Measurements from ENCODE around the gene OSMR.
"Not testable (repeated sequence)": the region's sequence is repeated elsewhere in the genome, so short reads cannot be mapped to it uniquely, and the experiment has no call there.

Gene OSMR

GRCh38 chr5:38854907-38855306 is 9.1 kb downstream of the OSMR start:
- no peak overlapping the region for H2AFZ ChIP-seq
- H3K9ac ChIP-seq = no peak overlapping the region
- no peaks in the 10 kb centered on the region for H3K36me3 ChIP-seq (ENCODE audit: control insufficient read depth, insufficient read depth, low read length)

GRCh38 chr5:38856660-38857059 is 10.8 kb downstream of the OSMR start:
- H3K36me3 ChIP-seq (ENCODE audit: control insufficient read depth, insufficient read depth, low read length) = no peaks in the 10 kb centered on the region
- H3K4me1 ChIP-seq = no peaks in the 10 kb centered on the region
- H3K9ac ChIP-seq = no peak overlapping the region
- H3K9me3 ChIP-seq (ENCODE audit: control insufficient read depth, low read length) = no peaks in the 10 kb centered on the region
- H3K4me2 ChIP-seq (ENCODE audit: low read length) = no peak overlapping the region
- no peak overlapping the region for H3K27ac ChIP-seq
- no peak for TF ChIP-seq CTCF (IDR thresholded peaks at IDR 0.05)
- H3K79me2 ChIP-seq = no peaks in the 10 kb centered on the region
- H3K27me3 ChIP-seq (ENCODE audit: control insufficient read depth, insufficient read depth, low read length) = no peaks in the 10 kb centered on the region
- no peak overlapping the region for H2AFZ ChIP-seq
- no peak overlapping the region for H3K4me3 ChIP-seq (ENCODE audit: low read depth, low read length)

More at GRCh38 chr5:38854907-38855306, 9.1 kb downstream of the OSMR start:
- H3K4me2 ChIP-seq (ENCODE audit: low read length) = no peak overlapping the region
- H3K9me3 ChIP-seq (ENCODE audit: control insufficient read depth, low read length) = no peaks in the 10 kb centered on the region
- H3K4me3 ChIP-seq (ENCODE audit: low read depth, low read length) = no peak overlapping the region
- no peak overlapping the region for H3K27ac ChIP-seq
- no peak for TF ChIP-seq CTCF (IDR thresholded peaks at IDR 0.05)
- H3K27me3 ChIP-seq (ENCODE audit: control insufficient read depth, insufficient read depth, low read length) = no peaks in the 10 kb centered on the region
- no peaks in the 10 kb centered on the region for H3K79me2 ChIP-seq
- no peaks in the 10 kb centered on the region for H3K4me1 ChIP-seq

- Histone ChIP-seq H3K9ac (no peak overlapping the region), H3K27me3 (ENCODE audit: control insufficient read depth, insufficient read depth, low read length) (no peaks in the 10 kb centered on the region), H3K9me3 (ENCODE audit: control insufficient read depth, low read length) (no peaks in the 10 kb centered on the region), H3K79me2 (no peaks in the 10 kb centered on the region), H3K4me2 (ENCODE audit: low read length) (no peak overlapping the region), H3K4me3 (ENCODE audit: low read depth, low read length) (no peak overlapping the region), H2AFZ (no peak overlapping the region), H3K4me1 (no peaks in the 10 kb centered on the region), H3K27ac (no peak overlapping the region), H3K36me3 (ENCODE audit: control insufficient read depth, insufficient read depth, low read length) (no peaks in the 10 kb centered on the region)
- no peak for TF ChIP-seq CTCF (IDR thresholded peaks at IDR 0.05)
These were observed 13.0 kb downstream of the OSMR start for GRCh38 chr5:38858839-38859238.

DNA sequence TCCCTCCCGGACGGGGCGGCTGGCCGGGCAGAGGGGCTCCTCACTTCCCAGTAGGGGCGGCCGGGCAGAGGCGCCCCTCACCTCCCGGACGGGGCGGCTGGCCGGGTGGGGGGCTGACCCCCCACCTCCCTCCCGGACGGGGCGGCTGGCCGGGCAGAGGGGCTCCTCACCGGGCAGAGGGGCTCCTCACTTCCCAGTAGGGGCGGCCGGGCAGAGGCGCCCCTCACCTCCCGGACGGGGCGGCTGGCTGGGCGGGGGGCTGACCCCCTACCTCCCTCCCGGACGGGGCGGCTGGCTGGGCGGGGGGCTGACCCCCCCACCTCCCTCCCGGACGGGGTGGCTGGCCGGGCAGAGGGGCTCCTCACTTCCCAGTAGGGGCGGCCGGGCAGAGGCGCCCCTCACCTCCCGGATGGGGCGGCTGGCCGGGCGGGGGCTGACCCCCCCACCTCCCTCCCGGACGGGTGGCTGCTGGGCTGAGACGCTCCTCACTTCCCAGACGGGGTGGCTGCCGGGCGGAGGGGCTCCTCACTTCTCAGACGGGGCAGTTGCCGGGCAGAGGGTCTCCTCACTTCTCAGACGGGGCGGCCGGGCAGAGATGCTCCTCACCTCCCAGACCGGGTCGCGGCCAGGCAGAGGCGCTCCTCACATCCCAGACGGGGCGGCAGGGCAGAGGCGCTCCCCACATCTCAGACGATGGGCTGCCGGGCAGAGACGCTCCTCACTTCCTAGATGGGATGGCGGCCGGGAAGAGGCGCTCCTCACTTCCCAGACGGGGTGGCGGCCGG is 16.4 kb downstream of the OSMR start:
- H3K27me3 ChIP-seq (ENCODE audit: control insufficient read depth, insufficient read depth, low read length); H3K9me3 ChIP-seq (ENCODE audit: control insufficient read depth, low read length); H3K27ac ChIP-seq; H2AFZ ChIP-seq; H3K36me3 ChIP-seq (ENCODE audit: control insufficient read depth, insufficient read depth, low read length); H3K79me2 ChIP-seq; H3K4me1 ChIP-seq; H3K9ac ChIP-seq; H3K4me2 ChIP-seq (ENCODE audit: low read length); H3K4me3 ChIP-seq (ENCODE audit: low read depth, low read length): not testable (repeated sequence)

GRCh38 chr5:38866362-38867031 is 20.7 kb downstream of the OSMR start:
- H3K4me3 ChIP-seq (ENCODE audit: low read depth, low read length) = no peak overlapping the region
- no peak overlapping the region for H3K9ac ChIP-seq
- H3K79me2 ChIP-seq = peaks cover 3% of the 10 kb centered on the region
- no peaks in the 10 kb centered on the region for H3K4me1 ChIP-seq
- no peak for TF ChIP-seq CTCF (IDR thresholded peaks at IDR 0.05)
- H2AFZ ChIP-seq = no peak overlapping the region
- H3K27me3 ChIP-seq (ENCODE audit: control insufficient read depth, insufficient read depth, low read length) = no peaks in the 10 kb centered on the region
- H3K4me2 ChIP-seq (ENCODE audit: low read length) = no peak overlapping the region
- H3K36me3 ChIP-seq (ENCODE audit: control insufficient read depth, insufficient read depth, low read length) = no peaks in the 10 kb centered on the region
- H3K9me3 ChIP-seq (ENCODE audit: control insufficient read depth, low read length) = no peaks in the 10 kb centered on the region
- no peak overlapping the region for H3K27ac ChIP-seq
